GM12874 (cell line): ENCODE results near the gene OLFM3.

Experiments used
- TF ChIP-seq, protein P1 (sequence below): IDR thresholded peaks from 2 replicates; pipeline ENCODE4 v1.5.1; 2011; ENCODE audit warnings: low read depth, mild to moderate bottlenecking, control low read depth, low read length, moderate library complexity; ENCODE audit not compliant: insufficient read depth

OLFM3 gene

DNA sequence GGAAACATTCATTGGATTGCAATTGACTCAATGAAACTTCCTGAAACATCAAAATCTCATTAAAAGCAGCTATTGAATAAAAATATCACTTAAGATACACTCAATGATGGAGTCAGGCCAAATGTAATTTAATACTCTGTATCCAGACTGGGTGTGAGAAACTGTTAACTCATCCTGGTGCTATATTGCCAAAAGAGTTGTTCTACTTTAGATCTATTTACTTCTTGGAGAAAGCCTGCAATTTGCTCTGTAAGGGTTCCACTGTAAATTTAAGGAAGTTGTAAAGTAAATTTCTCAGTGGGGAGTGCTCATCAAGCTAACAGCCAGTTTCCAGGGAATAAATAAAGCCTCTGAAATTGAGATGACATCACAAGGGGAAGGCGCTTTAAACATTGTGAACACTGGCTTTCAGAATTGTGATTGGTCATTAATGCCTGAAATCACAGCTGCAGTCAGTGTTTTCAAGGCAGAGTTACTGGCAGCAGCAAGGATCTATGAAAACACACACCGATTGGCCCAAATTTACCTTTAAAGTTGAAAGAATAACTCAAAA lies 91.4 kb downstream of the OLFM3 start:
- TF ChIP-seq, protein P1, sequence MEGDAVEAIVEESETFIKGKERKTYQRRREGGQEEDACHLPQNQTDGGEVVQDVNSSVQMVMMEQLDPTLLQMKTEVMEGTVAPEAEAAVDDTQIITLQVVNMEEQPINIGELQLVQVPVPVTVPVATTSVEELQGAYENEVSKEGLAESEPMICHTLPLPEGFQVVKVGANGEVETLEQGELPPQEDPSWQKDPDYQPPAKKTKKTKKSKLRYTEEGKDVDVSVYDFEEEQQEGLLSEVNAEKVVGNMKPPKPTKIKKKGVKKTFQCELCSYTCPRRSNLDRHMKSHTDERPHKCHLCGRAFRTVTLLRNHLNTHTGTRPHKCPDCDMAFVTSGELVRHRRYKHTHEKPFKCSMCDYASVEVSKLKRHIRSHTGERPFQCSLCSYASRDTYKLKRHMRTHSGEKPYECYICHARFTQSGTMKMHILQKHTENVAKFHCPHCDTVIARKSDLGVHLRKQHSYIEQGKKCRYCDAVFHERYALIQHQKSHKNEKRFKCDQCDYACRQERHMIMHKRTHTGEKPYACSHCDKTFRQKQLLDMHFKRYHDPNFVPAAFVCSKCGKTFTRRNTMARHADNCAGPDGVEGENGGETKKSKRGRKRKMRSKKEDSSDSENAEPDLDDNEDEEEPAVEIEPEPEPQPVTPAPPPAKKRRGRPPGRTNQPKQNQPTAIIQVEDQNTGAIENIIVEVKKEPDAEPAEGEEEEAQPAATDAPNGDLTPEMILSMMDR: no peak

DNA sequence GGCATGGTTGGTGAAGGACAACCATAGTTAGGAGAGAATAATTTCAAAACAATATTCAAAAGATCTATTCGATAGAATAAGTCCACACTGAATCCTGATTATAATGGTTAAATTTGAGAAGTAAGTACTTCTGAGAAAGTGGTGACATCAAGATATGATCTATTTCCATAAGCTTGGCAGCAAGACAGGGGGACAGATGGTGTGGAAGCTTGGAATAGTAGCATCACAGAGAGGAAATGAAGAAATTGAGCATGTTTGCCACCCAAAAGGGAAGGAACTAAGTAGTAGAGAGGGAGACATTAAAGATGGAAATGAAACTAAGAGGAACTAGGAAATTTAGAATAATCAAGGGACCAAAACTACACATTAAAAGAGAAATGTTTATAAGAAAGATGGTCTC lies 94.5 kb downstream of the OLFM3 start:
- TF ChIP-seq, protein P1: no peak

DNA sequence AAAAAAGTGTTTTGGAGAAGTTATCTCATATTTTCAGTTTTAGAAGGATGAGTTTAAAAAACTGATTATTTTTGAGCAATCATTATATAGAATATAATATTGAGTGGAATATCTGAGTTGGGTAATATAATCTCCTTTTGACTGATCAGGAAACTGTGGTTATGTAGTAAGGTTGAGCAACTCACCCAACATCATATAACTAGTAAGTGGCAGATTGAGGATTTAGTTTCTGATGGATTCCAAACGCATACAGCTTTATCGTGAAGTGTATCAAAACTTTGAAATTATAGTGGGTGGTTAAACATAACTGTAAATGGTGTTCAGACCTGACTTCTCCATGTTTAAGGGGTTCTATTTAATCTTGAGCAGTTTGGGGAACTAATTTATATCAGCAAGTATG lies 98.6 kb downstream of the OLFM3 start:
- TF ChIP-seq, protein P1: no peak

DNA sequence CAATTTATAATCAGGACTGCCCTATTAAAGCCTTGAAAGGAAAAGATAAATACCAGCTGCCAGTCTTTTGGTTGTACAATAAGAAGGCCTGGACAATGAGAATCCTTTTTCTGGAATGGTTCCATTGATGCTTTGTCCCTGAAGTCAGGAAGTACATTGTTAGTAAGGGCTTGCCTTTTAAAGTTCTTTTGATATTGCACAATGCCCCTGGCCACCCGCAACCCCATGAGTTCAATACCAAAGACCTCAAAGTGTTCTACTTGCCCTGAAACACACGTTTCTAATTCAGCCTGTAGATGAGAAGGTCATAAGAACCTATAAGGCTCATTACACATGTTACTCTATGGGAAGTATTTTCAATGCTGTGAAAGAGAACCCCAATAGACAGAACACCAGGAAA lies 112.1 kb downstream of the OLFM3 start:
- TF ChIP-seq, protein P1: no peak

DNA sequence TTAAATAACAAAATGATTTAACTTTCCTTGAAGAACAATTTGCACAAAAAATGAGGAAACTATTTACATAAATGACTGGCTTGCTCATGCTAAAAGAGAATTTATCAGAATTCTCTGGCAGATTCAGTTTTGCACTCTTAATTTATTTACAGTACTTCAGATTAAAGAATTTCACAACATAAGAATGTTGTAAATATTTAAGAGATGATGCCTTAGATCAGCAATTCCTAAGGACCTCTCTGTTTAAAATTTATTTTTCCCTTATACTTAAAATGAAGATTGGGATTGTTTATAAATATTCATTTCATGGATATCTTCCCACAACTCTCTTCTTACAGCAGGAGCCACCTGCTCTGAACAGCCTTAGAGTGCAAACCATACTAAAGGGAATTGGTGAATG lies 120.8 kb downstream of the OLFM3 start:
- TF ChIP-seq, protein P1: no peak

DNA sequence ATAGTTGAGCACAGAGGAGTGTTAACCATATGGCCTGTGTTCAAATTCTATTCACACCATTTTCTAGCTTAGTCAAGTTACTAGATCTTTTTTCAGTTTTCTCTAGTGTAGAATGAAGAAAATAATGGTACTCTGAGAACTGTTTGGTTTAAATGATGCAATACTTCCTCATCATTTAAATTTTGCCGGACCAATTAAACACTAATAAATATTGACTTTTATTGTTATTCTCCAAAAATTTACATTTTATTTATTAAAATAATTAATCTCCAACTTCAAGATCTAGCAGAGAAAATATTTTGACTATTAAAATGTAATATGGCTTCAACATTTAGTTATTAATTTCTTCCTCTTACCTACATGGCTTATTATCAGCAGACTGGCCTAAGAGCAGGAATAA lies 123.1 kb downstream of the OLFM3 start:
- TF ChIP-seq, protein P1: no peak

DNA sequence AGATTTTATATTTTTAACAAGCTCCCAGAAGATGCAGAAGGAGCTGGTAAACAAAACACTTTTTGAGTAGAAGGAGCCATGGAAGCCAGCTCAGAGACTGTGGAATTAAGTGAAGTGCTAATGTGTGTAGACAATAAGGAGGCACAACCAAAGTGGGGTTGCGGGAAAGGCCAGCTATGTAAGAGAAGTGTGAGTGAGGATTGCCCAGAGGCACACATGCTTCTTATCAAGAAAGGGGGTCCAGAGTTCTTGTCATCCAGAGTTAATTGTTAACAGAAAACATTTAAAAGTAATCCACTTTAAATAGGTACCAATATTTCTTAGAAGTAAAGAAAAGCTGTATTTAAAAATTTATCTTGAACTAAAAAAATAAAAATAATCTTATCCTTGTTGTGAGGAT lies 136.8 kb downstream of the OLFM3 start:
- TF ChIP-seq, protein P1: no peak
